Measurements from ENCODE around the gene FAAH2.

DNA sequence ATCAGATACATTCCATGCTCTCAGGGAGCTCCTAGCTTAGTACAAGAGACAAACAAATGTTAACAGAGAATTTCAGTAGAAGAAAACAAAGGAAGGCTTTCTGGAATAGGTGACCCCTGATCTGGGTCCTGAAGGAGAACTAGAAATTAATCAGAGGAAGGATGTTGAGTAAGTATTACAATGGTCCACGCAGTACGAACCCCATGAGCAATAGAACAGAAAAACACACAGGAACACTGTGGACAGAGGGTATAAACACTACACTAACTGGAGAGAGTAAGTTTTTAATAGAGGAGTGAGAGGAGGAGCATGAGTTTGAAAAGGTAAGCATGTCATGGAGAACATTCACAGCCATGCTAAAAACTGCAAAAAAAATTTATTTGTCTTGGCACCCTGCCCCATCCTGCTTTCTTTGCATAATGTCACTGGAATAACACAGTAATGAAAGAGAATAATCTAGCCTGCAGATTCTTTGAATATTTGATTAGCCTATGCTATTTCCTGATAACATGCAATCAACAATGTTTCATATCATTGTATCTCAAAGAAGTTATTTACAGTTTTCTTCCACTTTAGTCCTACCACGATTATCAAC, 165.0 kb downstream of the FAAH2 start:
- TF ChIP-seq POLR2A (IDR thresholded peaks at IDR 0.05; ENCODE audit: low read length): no peak
- no peak for TF ChIP-seq GATA1 (IDR thresholded peaks at IDR 0.05; ENCODE audit: low read depth, low read length)

All from erythroblast (primary cell).